Measurements from ENCODE around the gene FOXP1. TPM values are rescaled to one million over a fixed set of nuclear protein-coding genes. Genes with fewer than 3 reads are reported as not detected.

Gene FOXP1
- total and polyA plus RNA-seq, 2 of the 13 experiments (the other 11 are each of a cell fraction or from before 2014, with no cell fraction given): 40.4 to 59.0 TPM

DNA sequence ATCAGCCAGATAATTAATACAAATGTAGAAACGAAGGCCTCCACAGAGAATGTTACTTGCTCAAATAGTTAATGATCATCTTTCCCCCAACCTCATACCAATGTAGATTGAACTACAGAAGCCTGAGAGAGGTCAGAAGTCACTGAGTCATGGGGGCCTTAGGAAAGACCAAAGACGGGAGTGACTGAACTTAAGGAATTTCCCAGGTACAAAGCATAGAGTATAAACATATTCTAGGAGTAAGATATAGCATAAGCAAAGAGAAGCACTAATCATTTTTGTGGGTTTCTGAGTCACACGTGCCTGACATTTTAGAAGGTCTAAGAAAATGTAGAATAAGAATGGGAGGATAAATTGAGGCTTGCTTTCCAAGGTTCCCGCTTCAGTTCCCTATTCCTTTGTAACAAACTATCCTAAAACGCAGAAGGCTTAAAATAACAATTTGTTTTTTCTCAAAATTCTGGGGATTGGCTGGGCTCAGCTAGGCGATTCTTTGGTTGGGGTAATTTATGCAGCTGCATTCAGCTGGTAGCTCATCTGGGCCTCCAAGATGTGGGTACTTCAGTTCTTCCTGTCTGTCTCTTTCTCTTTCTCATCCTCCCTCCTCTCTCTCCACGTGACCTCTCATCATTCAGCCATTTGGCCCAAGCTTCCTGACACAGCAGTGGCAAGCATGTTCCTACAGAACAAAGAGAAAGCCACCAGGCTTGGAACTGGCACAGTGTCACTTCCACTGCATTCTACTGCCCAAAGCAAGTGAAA, 422.6 kb downstream of the FOXP1 start:
- in situ Hi-C loops (cut with HindIII; ENCODE audit: extremely low pct_ligation_motif_present, low pct_unique_long_range_greater_than_20kb): no loop called here
- Histone ChIP-seq H3K36me3 (replicated peaks in 1 of 2; ENCODE audit: control insufficient read depth in 1 of 2, insufficient read depth in 2 of 2, low read length in 2 of 2) (peaks cover 1 to 9% of the 10 kb centered on the region in 2 experiments; a peak in 2 of 5 replicates), H3K4me1 (ENCODE audit: insufficient read depth, low read length) (peaks cover 55% of the 10 kb centered on the region), H4K20me1 (ENCODE audit: insufficient read depth, low read length) (no peaks in the 10 kb centered on the region), H3K4me2 (ENCODE audit: low read depth, low read length) (no peak overlapping the region), H3K27ac (ENCODE audit: extremely low read length, insufficient read depth, low read length) (no peak overlapping the region), H3K9me3 (ENCODE audit: low read length) (0 out of 2 replicates have a peak, but pooled peaks cover 7% of the 10 kb centered on the region), H3K4me3 (replicated peaks in 1 of 3; ENCODE audit: insufficient read depth in 1 of 3, low read depth in 2 of 3, low read length in 3 of 3) (no peak overlapping the region), H3K9ac (ENCODE audit: insufficient read depth, low read depth, low read length) (no peak overlapping the region), H3K27me3 (ENCODE audit: control insufficient read depth in 1 of 2, insufficient read depth in 2 of 2, low read length in 2 of 2) (no peaks in the 10 kb centered on the region), H2AFZ (ENCODE audit: low read length) (no peak overlapping the region), H3K79me2 (ENCODE audit: insufficient read depth, low read length) (no peaks in the 10 kb centered on the region)
- DNase-seq (ENCODE audit: low spot score): no peak
- WGBS (ENCODE audit: low lambda C conversion rate): 98% methylated on average over 7 of the region's 7 CpGs
- no peak for FAIRE-seq
- no peak for ATAC-seq
- peak; percentile 99 for TF ChIP-seq ZNF331 (CRISPR knock-in tag; IDR thresholded peaks at IDR 0.05)
- TF ChIP-seq ZNF615 (CRISPR knock-in tag; IDR thresholded peaks at IDR 0.05; ENCODE audit: borderline replicate concordance): no peak
- CTCF ChIA-PET (ENCODE audit: low intra/inter-chr PET ratio, low total read pairs): no interaction called here
- intact Hi-C loops (cut with micrococcal nuclease; ENCODE audit: unreplicated experiment): no loop called here
- POLR2A ChIA-PET: interaction anchor here (0.9 kb wide), 1 partner anchor 8 kb away, joined by 3 read pairs; no protein-coding TSS in a partner anchor
- BruUV-seq (replicated peaks): no TSS peak

DNA sequence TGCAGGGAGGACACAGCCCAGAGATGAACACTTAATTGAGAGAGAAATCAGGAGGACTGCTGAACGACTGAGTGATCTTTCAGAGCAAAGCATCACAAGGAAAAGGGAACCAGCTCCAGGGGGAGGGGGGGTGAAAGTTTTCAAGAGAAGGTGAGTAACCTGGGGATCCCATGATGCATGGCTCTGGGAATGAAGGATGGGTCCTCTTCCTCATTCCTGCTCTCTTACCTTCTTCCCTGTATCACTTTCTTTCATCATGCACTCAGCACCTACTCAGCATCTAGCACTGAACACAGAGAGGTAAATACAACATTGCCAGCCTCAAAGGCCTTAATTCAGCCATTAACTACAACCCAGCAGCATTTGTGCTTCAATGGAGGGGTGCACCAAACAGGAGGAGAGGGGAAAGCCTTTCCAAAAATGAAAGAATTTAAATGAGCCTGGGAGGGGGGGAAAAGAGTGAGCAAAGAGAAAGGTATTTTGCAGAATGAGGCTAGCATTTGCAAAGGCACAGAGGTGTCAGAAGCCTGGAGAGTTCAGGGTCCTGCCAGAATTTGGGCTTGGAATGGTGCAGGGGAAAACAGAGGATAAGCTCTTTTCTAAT, 427.4 kb downstream of the FOXP1 start:
- CTCF ChIA-PET (ENCODE audit: low intra/inter-chr PET ratio, low total read pairs): no interaction called here

More for the DNA sequence above, 427.4 kb downstream of the FOXP1 start:
- no TSS peak for BruUV-seq (replicated peaks)
- Histone ChIP-seq H3K79me2 (ENCODE audit: insufficient read depth, low read length) (no peaks in the 10 kb centered on the region), H3K27me3 (ENCODE audit: control insufficient read depth in 1 of 2, insufficient read depth in 2 of 2, low read length in 2 of 2) (no peaks in the 10 kb centered on the region), H2AFZ (ENCODE audit: low read length) (no peak overlapping the region), H3K4me1 (ENCODE audit: insufficient read depth, low read length) (peaks cover 93% of the 10 kb centered on the region), H3K9ac (ENCODE audit: insufficient read depth, low read depth, low read length) (no peak overlapping the region), H3K4me2 (ENCODE audit: low read depth, low read length) (no peak overlapping the region), H3K36me3 (replicated peaks in 1 of 2; ENCODE audit: control insufficient read depth in 1 of 2, insufficient read depth in 2 of 2, low read length in 2 of 2) (peaks cover 0 to 4% of the 10 kb centered on the region in 2 experiments; a peak in 1 of 5 replicates), H3K4me3 (replicated peaks in 1 of 3; ENCODE audit: insufficient read depth in 1 of 3, low read depth in 2 of 3, low read length in 3 of 3) (no peak overlapping the region), H3K27ac (ENCODE audit: extremely low read length, insufficient read depth, low read length) (no peak overlapping the region), H4K20me1 (ENCODE audit: insufficient read depth, low read length) (no peaks in the 10 kb centered on the region), H3K9me3 (ENCODE audit: low read length) (no peaks in the 10 kb centered on the region)
- WGBS (ENCODE audit: low lambda C conversion rate): 64% methylated on average over 1 of the region's 1 CpG
- TF ChIP-seq ZNF572 (CRISPR knock-in tag; IDR thresholded peaks at IDR 0.05) (no peak), ZFP41 (CRISPR knock-in tag; IDR thresholded peaks at IDR 0.05; ENCODE audit: borderline replicate concordance) (no peak), TSC22D2 (CRISPR knock-in tag; IDR thresholded peaks at IDR 0.05; ENCODE audit: borderline replicate concordance) (0 out of 2 replicates have a peak, but pooled peaks have one; percentile 31), SALL2 (CRISPR knock-in tag; IDR thresholded peaks at IDR 0.05) (no peak), ZNF10 (CRISPR knock-in tag; IDR thresholded peaks at IDR 0.05; ENCODE audit: borderline replicate concordance, low read depth) (no peak)
- TF ChIP-seq, protein P1, sequence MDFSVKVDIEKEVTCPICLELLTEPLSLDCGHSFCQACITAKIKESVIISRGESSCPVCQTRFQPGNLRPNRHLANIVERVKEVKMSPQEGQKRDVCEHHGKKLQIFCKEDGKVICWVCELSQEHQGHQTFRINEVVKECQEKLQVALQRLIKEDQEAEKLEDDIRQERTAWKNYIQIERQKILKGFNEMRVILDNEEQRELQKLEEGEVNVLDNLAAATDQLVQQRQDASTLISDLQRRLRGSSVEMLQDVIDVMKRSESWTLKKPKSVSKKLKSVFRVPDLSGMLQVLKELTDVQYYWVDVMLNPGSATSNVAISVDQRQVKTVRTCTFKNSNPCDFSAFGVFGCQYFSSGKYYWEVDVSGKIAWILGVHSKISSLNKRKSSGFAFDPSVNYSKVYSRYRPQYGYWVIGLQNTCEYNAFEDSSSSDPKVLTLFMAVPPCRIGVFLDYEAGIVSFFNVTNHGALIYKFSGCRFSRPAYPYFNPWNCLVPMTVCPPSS (IDR thresholded peaks at IDR 0.05): no peak
- TF ChIP-seq, protein P2, sequence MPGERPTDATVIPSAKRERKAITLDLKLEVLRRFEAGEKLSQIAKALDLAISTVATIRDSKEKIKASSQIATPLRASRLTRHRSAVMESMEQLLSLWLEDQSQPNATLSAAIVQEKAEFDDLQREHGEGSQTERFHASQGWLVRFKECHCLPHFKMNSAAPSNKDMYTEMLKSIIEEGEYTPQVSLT (CRISPR knock-in tag; IDR thresholded peaks at IDR 0.05; ENCODE audit: borderline replicate concordance, low read depth): no peak
- in situ Hi-C loops (cut with HindIII; ENCODE audit: extremely low pct_ligation_motif_present, low pct_unique_long_range_greater_than_20kb) (no loop called here), intact Hi-C loops (cut with micrococcal nuclease; ENCODE audit: unreplicated experiment) (loop anchor here (10.0 kb wide), 1 partner anchor 91 kb away; no protein-coding TSS in a partner anchor)
- FAIRE-seq: no peak
- ATAC-seq: no peak
- POLR2A ChIA-PET: interaction anchor here (1.0 kb wide), 1 partner anchor 15 kb away, joined by 5 read pairs; no protein-coding TSS in a partner anchor
- DNase-seq (ENCODE audit: low spot score): no peak
